Stomach (tissue), 4 donors: Measurements from ENCODE around the gene RNF13.
A peak's percentile ranks its signal among the peaks of the same experiment; 100 is the strongest.

Experiments used
- CTCF ChIP-seq, 7 experiments: fragments of 450-650 bp in 4 of 7; fragments of 200-600 bp in 3 of 7; sonication (generic) in 3 of 7; IDR thresholded peaks; one replicate each; pipeline ENCODE4 v1.5.1; 2016 to 2019; ENCODE audit warnings: antibody characterized with exemption in 7 of 7, control low read depth in 2 of 7, mild to moderate bottlenecking in 1 of 7
- POLR2A ChIP-seq, 4 donors: fragments of 450-650 bp; IDR thresholded peaks; one replicate each; pipeline ENCODE4 v1.6.1; 2016; ENCODE audit warnings: antibody characterized with exemption in 4 of 4, control low read depth in 2 of 4, mild to moderate bottlenecking in 1 of 4, moderate library complexity in 1 of 4
- POLR2AphosphoS5 ChIP-seq, 3 donors: sonication (generic); formaldehyde crosslinking; IDR thresholded peaks; one replicate each; pipeline ENCODE4 v1.6.1; 2016; ENCODE audit warnings: antibody characterized with exemption in 3 of 3

GRCh38 chr3:149970716-149971402 is 157.8 kb downstream of the RNF13 start, which contains the start of gene PFN2:
- TF ChIP-seq CTCF (IDR thresholded peaks at IDR 0.05) (no peak), POLR2A (IDR thresholded peaks at IDR 0.05) (no peak), POLR2AphosphoS5 (IDR thresholded peaks at IDR 0.05) (peak; percentile 1 to 26 (median 25))
